ENCODE results near the gene CANT1.

CANT1 gene

GRCh38 chr17:79009397-79010303, at the start of gene CANT1:
Gene CANT1, minus strand, starts transcription at chr17:79009764. Its CDS starts 12,142 bp downstream, at chr17:78997622.
- DNase-seq (ENCODE audit: low read depth): peak; percentile 73

- DNase-seq (ENCODE audit: low read depth): no peak
Observed at GRCh38 chr17:79057737-79058385, 48.3 kb upstream of the CANT1 start.

GRCh38 chr17:79055197-79055596, 45.6 kb upstream of the CANT1 start:
- no peak for DNase-seq (ENCODE audit: low read depth)

- no peak for DNase-seq (ENCODE audit: low read depth)
Observed at GRCh38 chr17:79054200-79054960, 44.8 kb upstream of the CANT1 start.

GRCh38 chr17:79053251-79053925, 43.8 kb upstream of the CANT1 start:
- DNase-seq (ENCODE audit: low read depth): no peak

GRCh38 chr17:79052131-79052530, 42.6 kb upstream of the CANT1 start:
- DNase-seq (ENCODE audit: low read depth): no peak

GRCh38 chr17:79051306-79051705, 41.7 kb upstream of the CANT1 start:
- DNase-seq (ENCODE audit: low read depth): no peak

- no peak for DNase-seq (ENCODE audit: low read depth)
Observed at GRCh38 chr17:79050551-79050950, 41.0 kb upstream of the CANT1 start.

GRCh38 chr17:79049821-79050220, 40.3 kb upstream of the CANT1 start:
- DNase-seq (ENCODE audit: low read depth): no peak

- DNase-seq (ENCODE audit: low read depth): no peak
Observed at GRCh38 chr17:79048826-79049755, 39.5 kb upstream of the CANT1 start.

GRCh38 chr17:79047923-79048825, 38.6 kb upstream of the CANT1 start:
- no peak for DNase-seq (ENCODE audit: low read depth)

- no peak for DNase-seq (ENCODE audit: low read depth)
Observed at GRCh38 chr17:79047291-79047920, 37.8 kb upstream of the CANT1 start.

GRCh38 chr17:79046916-79047280, 37.3 kb upstream of the CANT1 start:
- no peak for DNase-seq (ENCODE audit: low read depth)

- DNase-seq (ENCODE audit: low read depth): no peak
Observed at GRCh38 chr17:79046197-79046915, 36.8 kb upstream of the CANT1 start.

GRCh38 chr17:79045842-79046196, 36.3 kb upstream of the CANT1 start:
- DNase-seq (ENCODE audit: low read depth): peak; percentile 52

GRCh38 chr17:79045001-79045729, 35.6 kb upstream of the CANT1 start:
- no peak for DNase-seq (ENCODE audit: low read depth)

GRCh38 chr17:79044462-79044861, 34.9 kb upstream of the CANT1 start:
- DNase-seq (ENCODE audit: low read depth): no peak

GRCh38 chr17:79043931-79044320, 34.4 kb upstream of the CANT1 start:
- DNase-seq (ENCODE audit: low read depth): no peak
